KBM-7 (cell line): ENCODE data around the gene ITPR2.
"Not testable (repeated sequence)": the region's sequence is repeated elsewhere in the genome, so short reads cannot be mapped to it uniquely, and the experiment has no call there.

ENCODE experiments used
- DNase-seq: peaks from one replicate; pipeline ENCODE4 v3.0.0-alpha.2; 2015
- in situ Hi-C: fragments of 300-500 bp; cut with MboI; formaldehyde crosslinking; loops from 2 replicates; pipeline ENCODE4 v1.14.3; 2020; ENCODE audit warnings: low sequenced_read_pairs, low pct_unique_long_range_greater_than_20kb, mixed read lengths

Gene ITPR2

DNA sequence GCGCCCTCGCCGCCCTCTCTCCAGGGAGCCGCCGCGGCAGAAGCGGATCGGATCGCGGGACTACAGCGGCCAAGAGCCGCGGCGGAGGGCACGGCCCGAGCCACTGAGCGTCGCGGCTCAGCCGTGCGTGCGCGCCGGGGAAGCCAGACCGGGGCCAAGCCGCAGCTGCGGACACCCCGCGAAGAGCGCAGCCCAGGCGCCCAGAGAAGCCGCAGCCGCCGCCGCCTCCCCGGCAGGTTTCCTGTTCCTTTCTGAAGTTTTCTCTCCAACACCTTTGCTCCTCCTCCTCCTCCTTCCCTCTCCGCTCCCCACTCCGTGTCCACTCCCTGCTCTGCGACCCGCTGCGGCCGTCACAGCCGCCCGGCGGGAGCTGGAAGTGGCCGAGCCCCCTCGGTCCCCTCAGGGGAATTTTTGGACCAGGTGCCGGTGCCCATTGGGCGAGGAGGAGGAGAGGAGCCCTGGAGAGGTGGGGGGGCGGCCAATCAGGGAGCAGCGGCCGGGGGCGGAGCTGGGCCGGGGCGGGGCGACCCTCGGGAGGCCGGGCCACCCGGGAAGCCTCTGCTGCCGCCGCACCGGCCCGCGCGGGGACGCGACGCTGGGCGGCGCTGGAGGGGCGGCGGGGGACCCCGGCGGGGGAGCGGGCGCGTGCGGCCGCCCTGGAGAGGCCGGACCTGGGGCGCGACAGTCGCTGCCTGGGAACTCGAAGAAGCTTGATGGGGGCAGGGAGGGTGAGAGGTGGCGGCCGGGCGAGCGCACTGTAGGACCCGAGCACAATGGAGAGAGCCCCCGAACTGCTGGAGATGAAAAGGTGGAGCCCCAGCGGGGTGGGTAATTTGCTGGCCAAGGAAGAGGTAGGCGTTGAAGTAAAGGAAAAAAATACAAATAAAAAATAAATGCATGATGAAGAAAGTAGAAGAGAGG, at the start of gene ITPR2:
ITPR2 (minus strand) TSS at position 373 of the 921 bp plus-strand sequence. CDS start 413 bp downstream, outside the sequence.
- peak; percentile 81 for DNase-seq
- in situ Hi-C loops = no loop called here

DNA sequence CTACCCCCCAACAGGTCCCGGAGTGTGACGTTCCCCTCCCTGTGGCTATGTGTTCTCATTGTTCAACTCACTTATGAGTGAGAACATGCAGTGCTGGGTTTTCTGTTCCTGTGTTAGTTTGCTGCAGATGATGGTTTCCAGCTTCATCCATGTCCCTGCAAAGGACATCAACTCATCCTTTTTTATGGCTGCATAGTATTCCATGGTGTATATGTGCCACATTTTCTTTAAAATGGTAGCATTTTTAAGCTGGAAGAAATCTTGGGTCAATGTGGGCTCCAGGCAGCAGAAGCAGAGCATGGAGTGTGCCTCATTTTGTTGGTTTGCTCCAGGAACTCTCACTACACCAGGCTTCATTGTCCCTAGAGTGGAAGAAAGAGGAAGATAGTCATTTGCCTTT, 47.6 kb upstream of the ITPR2 start:
- in situ Hi-C loops = no loop called here
- DNase-seq = no peak

GRCh38 chr12:26878661-26879119, 45.7 kb upstream of the ITPR2 start:
- DNase-seq = peak; percentile 28
- in situ Hi-C loops = no loop called here

GRCh38 chr12:26874501-26875296, 41.7 kb upstream of the ITPR2 start:
- in situ Hi-C loops = no loop called here
- DNase-seq = peak; percentile 59

- in situ Hi-C loops = no loop called here
- DNase-seq = no peak
These were observed 39.6 kb upstream of the ITPR2 start for GRCh38 chr12:26872625-26873024.

DNA sequence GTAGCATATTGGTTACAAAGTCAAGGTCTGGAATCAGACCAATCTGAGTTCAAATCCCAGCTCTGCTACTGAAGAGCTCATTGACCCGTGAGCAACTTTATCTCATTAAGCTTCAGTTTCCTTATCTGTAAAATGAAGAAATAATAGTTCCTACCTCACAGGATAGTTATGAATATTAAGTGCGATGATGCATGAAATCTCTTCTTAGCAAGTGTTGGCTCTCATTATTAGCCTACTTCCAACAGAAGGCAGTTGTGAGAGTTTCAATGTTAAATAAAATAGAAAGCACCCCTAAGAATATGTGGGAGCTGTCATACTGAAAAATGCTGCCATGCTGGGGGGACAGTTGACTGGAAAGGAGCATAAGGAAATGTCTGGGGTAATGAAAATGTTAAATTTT, 39.0 kb upstream of the ITPR2 start:
- DNase-seq = no peak
- in situ Hi-C loops = no loop called here

- peak; percentile 55 for DNase-seq
- in situ Hi-C loops = no loop called here
These were observed 37.8 kb upstream of the ITPR2 start for GRCh38 chr12:26870491-26871419.

- DNase-seq = no peak
- in situ Hi-C loops = no loop called here
These were observed 37.0 kb upstream of the ITPR2 start for GRCh38 chr12:26869908-26870459.

- DNase-seq = no peak
These were observed 36.1 kb upstream of the ITPR2 start for GRCh38 chr12:26869104-26869494.

GRCh38 chr12:26868447-26869103, 35.6 kb upstream of the ITPR2 start:
- no peak for DNase-seq
- in situ Hi-C loops = no loop called here

More at GRCh38 chr12:26869104-26869494, 36.1 kb upstream of the ITPR2 start:
- in situ Hi-C loops = no loop called here

DNA sequence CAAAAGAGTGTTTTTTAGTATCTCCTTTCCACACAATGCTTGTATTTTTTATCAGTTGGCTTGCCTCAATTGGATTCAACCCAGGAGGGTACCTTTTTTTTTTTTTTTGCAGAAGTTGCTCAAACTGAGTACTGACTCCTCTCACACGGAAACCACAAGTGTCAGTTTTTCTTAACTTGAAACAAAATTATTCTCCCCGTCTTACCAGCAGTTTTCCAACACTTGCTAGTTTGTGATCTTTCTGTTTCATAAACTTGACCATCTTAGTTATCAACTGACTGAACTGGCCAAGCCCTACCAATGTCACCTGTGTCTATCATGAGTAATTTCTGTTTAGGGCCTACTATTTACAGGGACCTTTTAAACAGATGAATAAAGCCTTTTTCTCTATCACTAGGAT, 34.1 kb upstream of the ITPR2 start:
- peak; percentile 80 for DNase-seq
- in situ Hi-C loops = no loop called here

DNA sequence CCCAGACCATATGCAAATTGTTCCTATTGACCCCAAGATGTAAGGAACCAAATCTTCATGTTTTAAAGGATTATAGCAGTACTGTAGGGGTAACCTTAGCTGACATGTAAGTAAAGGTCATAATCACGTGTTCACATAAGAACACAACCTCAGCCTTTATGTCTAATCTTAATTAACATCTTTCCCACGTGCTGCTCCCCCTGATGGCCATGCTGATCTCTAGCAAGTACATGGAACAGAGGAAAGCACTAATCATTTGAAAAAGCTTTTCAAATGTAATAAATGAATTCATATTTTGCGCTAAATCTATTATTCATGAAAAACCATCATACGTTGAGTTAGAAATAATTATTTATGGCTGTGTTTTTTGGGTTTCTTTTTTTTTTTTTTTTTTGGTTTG, 30.5 kb upstream of the ITPR2 start:
- in situ Hi-C loops = no loop called here
- no peak for DNase-seq

GRCh38 chr12:26862787-26863186, 29.8 kb upstream of the ITPR2 start:
- in situ Hi-C loops = not testable (repeated sequence)

GRCh38 chr12:26861690-26862089, 28.7 kb upstream of the ITPR2 start:
- in situ Hi-C loops = no loop called here
- DNase-seq = no peak

More at GRCh38 chr12:26862787-26863186, 29.8 kb upstream of the ITPR2 start:
- DNase-seq = not testable (repeated sequence)

DNA sequence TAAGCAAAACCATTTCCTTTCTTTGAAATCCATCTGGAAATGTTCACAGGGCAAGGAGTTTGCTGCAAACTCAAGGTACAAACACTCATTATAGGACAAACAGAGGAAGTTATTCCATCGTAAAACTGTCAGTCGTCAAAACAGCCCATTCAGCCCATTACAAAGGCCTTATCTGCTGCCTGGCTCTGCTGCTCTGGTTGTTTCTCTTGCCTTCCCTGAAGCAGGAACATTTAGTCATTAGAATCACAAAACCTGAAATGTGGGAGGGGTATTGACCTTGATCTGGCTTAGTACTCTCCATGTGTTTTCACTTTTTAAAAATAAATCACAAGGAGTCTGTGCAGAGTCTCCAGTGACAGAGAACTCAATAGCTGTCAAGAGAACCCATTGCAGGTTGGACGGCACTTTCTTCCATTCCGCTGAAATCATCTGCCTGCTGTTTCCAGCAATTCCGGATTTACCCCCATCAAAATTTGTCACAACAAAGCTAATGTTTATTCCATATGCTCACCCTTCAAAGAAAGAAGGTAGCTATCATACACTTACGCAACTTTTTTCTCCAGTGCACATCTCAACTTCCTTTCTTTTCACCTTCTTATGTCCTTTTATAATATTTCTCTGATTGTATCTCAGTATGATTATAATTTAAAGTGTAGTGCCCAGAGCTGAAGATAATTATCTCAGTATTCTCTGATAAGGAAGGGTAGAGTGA, 24.6 kb upstream of the ITPR2 start:
- in situ Hi-C loops = no loop called here
- peak; percentile 47 for DNase-seq

DNA sequence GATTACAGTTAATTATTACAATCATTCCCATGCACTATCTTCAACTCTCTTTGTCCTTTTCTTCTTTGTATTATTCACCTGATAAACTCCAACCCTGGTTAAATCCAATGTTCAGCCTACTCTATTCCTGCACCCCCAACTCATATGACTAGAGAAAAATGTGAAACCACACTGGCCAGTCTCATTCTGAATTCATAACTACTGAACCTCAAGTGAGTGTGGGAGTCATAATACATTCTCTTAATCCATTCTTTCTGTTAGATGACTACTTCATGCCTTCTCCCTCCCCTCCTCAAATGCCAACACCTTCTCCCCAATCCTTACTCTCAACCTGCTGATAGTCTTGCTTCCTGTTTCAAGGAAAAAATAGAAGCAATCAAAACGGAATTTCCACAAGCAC, 22.3 kb upstream of the ITPR2 start:
- DNase-seq = no peak
- in situ Hi-C loops = no loop called here

GRCh38 chr12:26854031-26854390, 21.0 kb upstream of the ITPR2 start:
- in situ Hi-C loops = no loop called here
- no peak for DNase-seq
